HL-60 (cell line): Measurements from ENCODE around the gene GGT7.
A peak's percentile ranks its signal among the peaks of the same experiment; 100 is the strongest.

Experiments used
- DNase-seq, 2 experiments: peaks; one replicate each; pipeline ENCODE4 v3.0.0-alpha.2; 2010 to 2020; ENCODE audit warnings: low read depth in 1 of 2, low spot score in 1 of 2
- H3K27ac ChIP-seq: fragments of 250-450 bp; sonication (Bioruptor Pico); replicated peaks from 2 replicates; pipeline ENCODE4 v1.5.1; 2020; ENCODE audit warnings: mild to moderate bottlenecking, moderate library complexity
- H3K27me3 ChIP-seq: fragments of 250-450 bp; sonication (Bioruptor Pico); 2 replicates; pipeline ENCODE4 v1.5.1; 2021; ENCODE audit warnings: mild to moderate bottlenecking, moderate library complexity; ENCODE audit not compliant: insufficient read depth, poor library complexity, severe bottlenecking
- H3K4me3 ChIP-seq: replicated peaks from 2 replicates; pipeline ENCODE4 v1.5.1; 2011; ENCODE audit warnings: mild to moderate bottlenecking, control low read depth, low read length; ENCODE audit not compliant: insufficient read depth
- CTCF ChIP-seq: IDR thresholded peaks from one replicate; pipeline ENCODE4 v1.5.1; 2011; ENCODE audit warnings: low read length, control low read depth, inconsistent platforms; ENCODE audit not compliant: insufficient read depth
- GABPA ChIP-seq: IDR thresholded peaks from 2 replicates; pipeline ENCODE4 v1.6.1; 2012; ENCODE audit warnings: low read depth
- POLR2AphosphoS5 ChIP-seq: IDR thresholded peaks from 2 replicates; pipeline ENCODE4 v1.6.1; 2012; ENCODE audit warnings: low read depth
- REST ChIP-seq: IDR thresholded peaks from 2 replicates; pipeline ENCODE4 v1.6.1; 2012; ENCODE audit warnings: low read depth; ENCODE audit not compliant: insufficient replicate concordance
- SPI1 ChIP-seq: IDR thresholded peaks from 2 replicates; pipeline ENCODE4 v1.6.1; 2012; ENCODE audit warnings: low read depth, mild to moderate bottlenecking, borderline replicate concordance
- long read RNA-seq: library from polyadenylated mRNA; unstranded; transcript quantifications from one replicate; pipeline ENCODE4 v2.0.0, GENCODE V29; 2020

GGT7 gene
- long read RNA-seq = 0 reads

DNA sequence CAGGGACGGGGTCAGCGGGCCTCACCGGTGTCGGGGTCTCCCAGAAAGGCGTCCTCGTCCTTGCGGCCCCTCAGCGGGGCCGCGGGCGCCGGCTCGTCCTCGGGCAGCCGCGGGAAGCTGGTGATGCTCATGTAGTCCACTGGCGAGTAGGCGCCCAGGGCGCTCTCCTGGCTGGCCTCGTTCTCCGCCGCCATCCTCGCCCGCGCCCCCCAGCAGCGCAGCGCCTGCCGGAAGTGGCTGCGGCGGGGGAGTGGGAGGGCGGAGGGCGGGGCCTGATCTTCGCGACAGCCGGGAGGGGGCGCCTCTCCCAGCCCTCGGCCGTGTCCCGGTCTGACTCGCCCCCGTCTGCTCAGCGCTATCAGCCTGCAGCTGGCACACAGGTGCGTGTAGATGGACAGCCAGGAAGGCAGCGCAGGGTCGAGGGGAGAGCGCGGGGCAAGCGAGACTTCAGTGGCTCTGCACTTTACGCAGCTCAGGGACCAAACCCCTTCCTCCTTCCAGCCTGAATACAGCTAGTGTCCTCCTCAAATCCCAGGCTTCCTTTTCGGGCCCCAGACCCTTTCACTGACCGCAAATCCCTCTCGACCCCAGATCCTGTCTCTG is at the start of gene GGT7:
TSS of gene GGT7 (minus strand) at position 235 of the 603 bp plus-strand sequence. CDS start at position 194, 41 bp downstream.
- H3K4me3 ChIP-seq = peak within 1 kb of the TSS; percentile 50
- peak; percentile 14 for TF ChIP-seq CTCF
- TF ChIP-seq GABPA = no peak
- no peak within 1 kb of the TSS for H3K27ac ChIP-seq
- peaks cover 3% of the 10 kb centered on the region for H3K27me3 ChIP-seq
- peak; percentile 55 to 61 for DNase-seq

DNA sequence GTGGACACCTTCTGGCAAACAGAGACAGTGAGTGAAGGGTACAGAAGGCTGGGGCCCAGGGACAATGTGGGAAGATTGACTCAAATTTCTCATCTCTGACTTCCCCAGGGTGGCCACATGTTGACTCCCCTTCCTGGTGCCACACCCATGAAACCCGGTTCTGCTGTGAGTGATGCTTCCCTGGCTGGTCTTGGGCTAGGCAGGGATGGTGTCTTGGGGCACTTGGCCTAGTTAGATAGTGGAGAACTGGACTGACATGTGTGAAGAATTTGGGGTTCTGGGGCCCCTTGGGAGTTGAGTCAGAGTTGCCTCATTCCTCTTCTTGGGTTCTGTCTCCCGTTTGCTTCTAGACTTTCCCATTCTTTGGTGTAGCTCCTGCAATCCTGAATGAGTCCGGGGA is 48.8 kb upstream of the GGT7 start:
- no peak for DNase-seq
- no peak overlapping the region for H3K4me3 ChIP-seq
- H3K27me3 ChIP-seq = no peaks in the 10 kb centered on the region
- TF ChIP-seq GABPA = no peak
- TF ChIP-seq CTCF = no peak
- H3K27ac ChIP-seq = no peak overlapping the region

DNA sequence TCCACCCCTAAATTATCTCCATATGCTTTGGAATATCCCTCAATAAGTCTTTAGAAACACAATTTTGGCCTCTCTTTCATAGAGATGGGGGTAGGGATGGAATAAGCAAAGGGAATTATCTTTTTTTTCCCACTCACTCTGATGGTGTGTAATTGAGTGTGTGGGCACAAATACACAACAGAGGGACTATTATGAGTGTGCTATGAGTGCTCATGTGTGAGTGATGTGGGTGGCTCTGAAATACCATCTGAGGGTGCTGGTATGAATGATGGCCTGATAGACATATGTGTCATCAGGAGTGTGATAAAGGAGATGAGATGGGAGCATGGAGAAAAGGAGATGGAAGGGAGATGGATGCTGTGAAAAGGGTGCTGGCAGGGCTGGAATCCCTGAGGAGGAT is 47.4 kb upstream of the GGT7 start:
- Histone ChIP-seq H3K27me3 (no peaks in the 10 kb centered on the region), H3K4me3 (no peak overlapping the region), H3K27ac (no peak overlapping the region)
- TF ChIP-seq REST (no peak), GABPA (no peak), CTCF (no peak), POLR2AphosphoS5 (no peak), SPI1 (no peak)
- DNase-seq = no peak

DNA sequence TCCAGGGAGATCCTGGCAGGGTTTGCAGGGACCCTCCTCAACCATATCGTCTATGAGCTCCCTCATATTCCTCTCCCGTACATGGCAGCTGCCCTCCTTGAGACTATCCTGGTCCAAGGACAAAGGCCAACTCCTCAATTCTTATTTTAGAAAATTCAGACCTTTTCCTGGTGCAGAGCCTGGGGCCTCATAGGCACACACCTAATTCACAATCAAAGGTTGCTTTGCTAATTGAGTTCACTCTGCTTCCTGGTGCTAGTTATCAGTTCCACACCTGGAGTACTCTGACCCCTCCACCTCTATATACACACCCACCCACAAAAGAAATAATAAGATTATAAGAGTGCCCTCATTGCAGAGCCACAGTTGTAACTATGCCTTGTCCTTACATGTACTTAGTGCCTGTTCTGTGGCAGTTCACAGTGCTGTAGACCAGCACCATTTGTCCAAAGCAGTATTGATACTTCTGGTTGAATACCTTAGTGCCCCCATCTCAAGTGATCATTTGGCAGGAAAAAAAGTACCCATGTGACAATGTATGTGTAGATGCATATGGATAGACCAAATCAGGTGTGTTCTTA is 44.2 kb upstream of the GGT7 start:
- no peak overlapping the region for H3K27ac ChIP-seq
- H3K27me3 ChIP-seq = no peaks in the 10 kb centered on the region
- DNase-seq = no peak
- no peak overlapping the region for H3K4me3 ChIP-seq
- no peak for TF ChIP-seq SPI1
- TF ChIP-seq POLR2AphosphoS5 = no peak
- no peak for TF ChIP-seq CTCF
- TF ChIP-seq REST = no peak
- TF ChIP-seq GABPA = no peak
